ENCODE results near the gene GPR137B. TPM values are rescaled to one million over a fixed set of nuclear protein-coding genes. Genes with fewer than 3 reads are reported as not detected.

Gene GPR137B
- total RNA-seq, 1 experiment from 2014 or later = 11.4 TPM

DNA sequence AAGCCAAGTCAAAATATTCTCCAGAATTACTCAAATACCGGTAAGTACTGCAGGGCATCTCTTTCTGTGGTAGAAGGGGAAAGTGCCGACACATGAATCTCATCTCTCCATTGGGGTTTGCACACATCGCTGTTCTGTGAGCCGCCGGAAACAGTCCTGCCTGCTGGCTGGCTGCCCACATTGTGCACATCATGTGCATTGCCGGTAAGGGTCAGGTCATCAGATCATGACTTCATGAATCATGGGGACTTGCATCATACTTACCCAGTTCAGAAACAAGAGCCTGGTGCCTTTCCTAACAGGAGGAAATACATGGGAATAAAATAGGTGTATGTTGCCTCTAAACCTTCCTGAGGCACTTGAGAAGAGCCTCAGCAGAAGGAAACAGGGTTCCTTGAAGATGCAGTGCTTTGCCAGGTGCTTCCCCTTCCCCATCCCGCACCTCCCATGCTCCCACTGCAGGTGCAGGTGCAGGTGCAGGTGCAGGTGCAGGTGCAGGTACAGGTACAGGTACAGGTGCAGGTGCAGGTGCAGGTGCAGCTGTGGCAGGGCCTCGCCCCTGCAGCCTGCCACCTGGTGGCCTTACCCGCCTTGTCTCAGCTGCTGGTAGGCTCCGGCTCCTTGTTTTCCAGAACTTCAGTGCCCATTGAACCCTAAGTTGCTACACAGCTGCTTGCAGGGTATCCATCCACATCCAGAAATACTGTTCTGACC lies 26.5 kb downstream of the GPR137B start:
- POLR2A ChIA-PET = no interaction called here
- H3K27ac ChIP-seq (ENCODE audit: low read depth, low read length) = no peak overlapping the region
- CTCF ChIA-PET = no interaction called here

More for the DNA sequence above, 26.5 kb downstream of the GPR137B start:
- no peaks in the 10 kb centered on the region for H3K36me3 ChIP-seq (ENCODE audit: control insufficient read depth in 1 of 2, insufficient read depth in 2 of 2, low read length in 2 of 2)
- no peaks in the 10 kb centered on the region for H3K9me2 ChIP-seq (ENCODE audit: insufficient read depth)
- BruUV-seq (replicated peaks) = no TSS peak
- no peak overlapping the region for H2AFZ ChIP-seq (ENCODE audit: low read depth, low read length, poor library complexity, severe bottlenecking)
- H4K20me1 ChIP-seq (ENCODE audit: insufficient read depth) = no peaks in the 10 kb centered on the region
- no peak overlapping the region for H3K4me3 ChIP-seq (replicated peaks in 1 of 2; ENCODE audit: low read depth in 1 of 2, low read length in 2 of 2)
- H3K27me3 ChIP-seq (ENCODE audit: insufficient read depth, low read length) = no peaks in the 10 kb centered on the region
- no peaks in the 10 kb centered on the region for H3K4me1 ChIP-seq (ENCODE audit: control insufficient read depth in 1 of 2, insufficient read depth in 2 of 2, low read length in 2 of 2)
- RAD21 ChIA-PET (ENCODE audit: low non-redundant PET in 1 of 2, low total read pairs in 2 of 2, uncharacterized antibody in 2 of 2, unreplicated experiment in 2 of 2) = no interaction called here
- no peaks in the 10 kb centered on the region for H3K79me2 ChIP-seq (ENCODE audit: insufficient read depth, low read length)
- ATAC-seq = peak; percentile 86
- H3K4me2 ChIP-seq (ENCODE audit: low read length) = no peak overlapping the region
- H3K9me3 ChIP-seq (ENCODE audit: control insufficient read depth in 1 of 2, insufficient read depth in 1 of 2, low read depth in 1 of 2, low read length in 2 of 2) = no peaks in the 10 kb centered on the region
- intact Hi-C loops (cut with micrococcal nuclease) = no loop called here
- DNase-seq (ENCODE audit: low read depth, low spot score) = no peak
- no peak overlapping the region for H3K9ac ChIP-seq (ENCODE audit: low read length)
- TF ChIP-seq FOSL1 (IDR thresholded peaks at IDR 0.05; ENCODE audit: low read depth) (no peak), ZNF274 (IDR thresholded peaks at IDR 0.05; ENCODE audit: low read depth, low read length) (no peak), RAD21 (IDR thresholded peaks at IDR 0.05; ENCODE audit: low read depth) (peak; percentile 13; the same call in 1 of the 2 replicates), REST (IDR thresholded peaks at IDR 0.05; ENCODE audit: low read depth) (no peak), CTCF (IDR thresholded peaks at IDR 0.05 in 2 of 3, conservative IDR thresholded peaks at IDR 0.05 in 1 of 3; ENCODE audit: borderline replicate concordance in 1 of 3, insufficient read depth in 1 of 3, low read depth in 2 of 3, low read length in 2 of 3) (peak; percentile 5 to 44 (median 40); a peak in 3 of 6 replicates), SRF (IDR thresholded peaks at IDR 0.05; ENCODE audit: low read depth) (no peak), ELF1 (IDR thresholded peaks at IDR 0.05; ENCODE audit: borderline replicate concordance, low read depth) (no peak)
- TF ChIP-seq, protein P1, sequence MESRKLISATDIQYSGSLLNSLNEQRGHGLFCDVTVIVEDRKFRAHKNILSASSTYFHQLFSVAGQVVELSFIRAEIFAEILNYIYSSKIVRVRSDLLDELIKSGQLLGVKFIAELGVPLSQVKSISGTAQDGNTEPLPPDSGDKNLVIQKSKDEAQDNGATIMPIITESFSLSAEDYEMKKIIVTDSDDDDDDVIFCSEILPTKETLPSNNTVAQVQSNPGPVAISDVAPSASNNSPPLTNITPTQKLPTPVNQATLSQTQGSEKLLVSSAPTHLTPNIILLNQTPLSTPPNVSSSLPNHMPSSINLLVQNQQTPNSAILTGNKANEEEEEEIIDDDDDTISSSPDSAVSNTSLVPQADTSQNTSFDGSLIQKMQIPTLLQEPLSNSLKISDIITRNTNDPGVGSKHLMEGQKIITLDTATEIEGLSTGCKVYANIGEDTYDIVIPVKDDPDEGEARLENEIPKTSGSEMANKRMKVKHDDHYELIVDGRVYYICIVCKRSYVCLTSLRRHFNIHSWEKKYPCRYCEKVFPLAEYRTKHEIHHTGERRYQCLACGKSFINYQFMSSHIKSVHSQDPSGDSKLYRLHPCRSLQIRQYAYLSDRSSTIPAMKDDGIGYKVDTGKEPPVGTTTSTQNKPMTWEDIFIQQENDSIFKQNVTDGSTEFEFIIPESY (IDR thresholded peaks at IDR 0.05; ENCODE audit: extremely low read depth, insufficient replicate concordance, low read length) = no peak

Measured in HCT116 (cell line).